ENCODE measurements around the gene GGT5.
"Not testable (repeated sequence)": the region's sequence is repeated elsewhere in the genome, so short reads cannot be mapped to it uniquely, and the experiment has no call there.

The GGT5 gene

GRCh38 chr22:24247011-24247507, 2.2 kb upstream of the GGT5 start:
- no peak for TF ChIP-seq ZNF274 (IDR thresholded peaks at IDR 0.05; ENCODE audit: low read depth, low read length)
- H3K4me3 ChIP-seq (ENCODE audit: low read length) = no peak overlapping the region

- not testable (repeated sequence) for H3K4me3 ChIP-seq (ENCODE audit: low read length)
Measured at GRCh38 chr22:24245584-24246561, 991 bp upstream of the GGT5 start.

GRCh38 chr22:24244144-24244787, 616 bp downstream of the GGT5 start:
- no peak for TF ChIP-seq ZNF274 (IDR thresholded peaks at IDR 0.05; ENCODE audit: low read depth, low read length)
- H3K4me3 ChIP-seq (ENCODE audit: low read length) = no peak overlapping the region

GRCh38 chr22:24243417-24243816, 1.5 kb downstream of the GGT5 start:
- H3K4me3 ChIP-seq (ENCODE audit: low read length) = not testable (repeated sequence)

GRCh38 chr22:24240985-24241692, 3.7 kb downstream of the GGT5 start:
- H3K4me3 ChIP-seq (ENCODE audit: low read length) = not testable (repeated sequence)

GRCh38 chr22:24240381-24240780, 4.5 kb downstream of the GGT5 start:
- TF ChIP-seq ZNF274 (IDR thresholded peaks at IDR 0.05; ENCODE audit: low read depth, low read length) = no peak
- H3K4me3 ChIP-seq (ENCODE audit: low read length) = no peak overlapping the region

- H3K4me3 ChIP-seq (ENCODE audit: low read length) = not testable (repeated sequence)
Measured at GRCh38 chr22:24238101-24238694, 6.7 kb downstream of the GGT5 start.

GRCh38 chr22:24236656-24237055, 8.2 kb downstream of the GGT5 start:
- TF ChIP-seq ZNF274 (IDR thresholded peaks at IDR 0.05; ENCODE audit: low read depth, low read length) = no peak
- H3K4me3 ChIP-seq (ENCODE audit: low read length) = no peak overlapping the region

GRCh38 chr22:24235315-24235714, 9.6 kb downstream of the GGT5 start:
- no peak overlapping the region for H3K4me3 ChIP-seq (ENCODE audit: low read length)
- TF ChIP-seq ZNF274 (IDR thresholded peaks at IDR 0.05; ENCODE audit: low read depth, low read length) = no peak

GRCh38 chr22:24233816-24234215, 11.1 kb downstream of the GGT5 start:
- no peak for TF ChIP-seq ZNF274 (IDR thresholded peaks at IDR 0.05; ENCODE audit: low read depth, low read length)
- H3K4me3 ChIP-seq (ENCODE audit: low read length) = no peak overlapping the region

- TF ChIP-seq ZNF274 (IDR thresholded peaks at IDR 0.05; ENCODE audit: low read depth, low read length) = no peak
- no peak overlapping the region for H3K4me3 ChIP-seq (ENCODE audit: low read length)
Measured at GRCh38 chr22:24233235-24233634, 11.6 kb downstream of the GGT5 start.

GRCh38 chr22:24232725-24233124, 12.2 kb downstream of the GGT5 start:
- no peak overlapping the region for H3K4me3 ChIP-seq (ENCODE audit: low read length)
- TF ChIP-seq ZNF274 (IDR thresholded peaks at IDR 0.05; ENCODE audit: low read depth, low read length) = no peak

GRCh38 chr22:24232124-24232523, 12.8 kb downstream of the GGT5 start:
- no peak overlapping the region for H3K4me3 ChIP-seq (ENCODE audit: low read length)
- TF ChIP-seq ZNF274 (IDR thresholded peaks at IDR 0.05; ENCODE audit: low read depth, low read length) = no peak

GRCh38 chr22:24231706-24232105, 13.2 kb downstream of the GGT5 start:
- TF ChIP-seq ZNF274 (IDR thresholded peaks at IDR 0.05; ENCODE audit: low read depth, low read length) = no peak

More at GRCh38 chr22:24231706-24232105, 13.2 kb downstream of the GGT5 start:
- no peak overlapping the region for H3K4me3 ChIP-seq (ENCODE audit: low read length)

Data from GM08714 (cell line).